ENCODE measurements around the gene CREB3L4.
A peak's percentile ranks its signal among the peaks of the same experiment; 100 is the strongest.

The CREB3L4 gene

GRCh38 chr1:153963850-153964331 lies 3.8 kb upstream of the CREB3L4 start (continued):
- no peak for TF ChIP-seq PRDM6 (tag by site-specific recombination; IDR thresholded peaks at IDR 0.05)
- TF ChIP-seq ZBTB48 (tag by site-specific recombination; IDR thresholded peaks at IDR 0.05) = peak; percentile 20; the same call in 1 of the 2 replicates
- TF ChIP-seq ZNF280D (tag by site-specific recombination; IDR thresholded peaks at IDR 0.05) = no peak
- no peak; the same call in 1 of the 2 replicates for TF ChIP-seq GLIS1 (tag by site-specific recombination; IDR thresholded peaks at IDR 0.05)
- no peak for TF ChIP-seq MYNN (tag by site-specific recombination; IDR thresholded peaks at IDR 0.05; ENCODE audit: borderline replicate concordance)
- 0 out of 2 replicates have a peak, but pooled peaks have one; percentile 53 for TF ChIP-seq ZNF660 (tag by site-specific recombination; IDR thresholded peaks at IDR 0.05)
- peak; percentile 40; the same call in 1 of the 2 replicates for TF ChIP-seq ZNF600 (tag by site-specific recombination; IDR thresholded peaks at IDR 0.05)
- TF ChIP-seq ZNF311 (tag by site-specific recombination; IDR thresholded peaks at IDR 0.05; ENCODE audit: borderline replicate concordance) = no peak
- no peak for TF ChIP-seq ZNF670 (tag by site-specific recombination; IDR thresholded peaks at IDR 0.05; ENCODE audit: low read depth)
- no peak for TF ChIP-seq KLF16 (tag by site-specific recombination; IDR thresholded peaks at IDR 0.05)
- TF ChIP-seq ZNF501 (tag by site-specific recombination; IDR thresholded peaks at IDR 0.05) = no peak
- TF ChIP-seq ZBTB17 (tag by site-specific recombination; IDR thresholded peaks at IDR 0.05) = peak; percentile 45
- no peak for TF ChIP-seq ZXDB (tag by site-specific recombination; IDR thresholded peaks at IDR 0.05)
- no peak for TF ChIP-seq SCRT2 (tag by site-specific recombination; IDR thresholded peaks at IDR 0.05)
- no peak; the same call in 1 of the 2 replicates for TF ChIP-seq ZFP69B (tag by site-specific recombination; IDR thresholded peaks at IDR 0.05)
- TF ChIP-seq ZFP37 (tag by site-specific recombination; IDR thresholded peaks at IDR 0.05) = no peak; the same call in 1 of the 2 replicates
- peak; percentile 78 for TF ChIP-seq IKZF3 (tag by site-specific recombination; IDR thresholded peaks at IDR 0.05)
- no peak for TF ChIP-seq ZNF548 (tag by site-specific recombination; IDR thresholded peaks at IDR 0.05)
- no peak for TF ChIP-seq ZNF19 (tag by site-specific recombination; IDR thresholded peaks at IDR 0.05; ENCODE audit: low read depth)
- TF ChIP-seq BCL11B (tag by site-specific recombination; IDR thresholded peaks at IDR 0.05; ENCODE audit: low read depth) = no peak
- no peak for TF ChIP-seq SCRT1 (tag by site-specific recombination; IDR thresholded peaks at IDR 0.05; ENCODE audit: borderline replicate concordance)
- no peak for TF ChIP-seq ZNF157 (tag by site-specific recombination; IDR thresholded peaks at IDR 0.05)
- TF ChIP-seq KLF7 (tag by site-specific recombination; IDR thresholded peaks at IDR 0.05; ENCODE audit: borderline replicate concordance) = no peak; the same call in 1 of the 2 replicates
- no peak for TF ChIP-seq ZNF785 (tag by site-specific recombination; IDR thresholded peaks at IDR 0.05)
- no peak for TF ChIP-seq GLI2 (tag by site-specific recombination; IDR thresholded peaks at IDR 0.05; ENCODE audit: borderline replicate concordance, low read depth)
- no peak for TF ChIP-seq WT1 (tag by site-specific recombination; IDR thresholded peaks at IDR 0.05)
- TF ChIP-seq ZNF18 (tag by site-specific recombination; IDR thresholded peaks at IDR 0.05) = no peak
- TF ChIP-seq ZNF335 (tag by site-specific recombination; conservative IDR thresholded peaks at IDR 0.05) = peak; percentile 64; the same call in 1 of the 2 replicates
- TF ChIP-seq ZNF837 (tag by site-specific recombination; IDR thresholded peaks at IDR 0.05) = no peak
- TF ChIP-seq SALL2 (tag by site-specific recombination; IDR thresholded peaks at IDR 0.05; ENCODE audit: borderline replicate concordance) = no peak
- TF ChIP-seq EGR2 (tag by site-specific recombination; IDR thresholded peaks at IDR 0.05; ENCODE audit: low read depth) = peak; percentile 87
- TF ChIP-seq ZFHX2 (tag by site-specific recombination; conservative IDR thresholded peaks at IDR 0.05) = peak; percentile 78
- TF ChIP-seq ZNF621 (tag by site-specific recombination; IDR thresholded peaks at IDR 0.05) = no peak
- TF ChIP-seq ZNF76 (tag by site-specific recombination; IDR thresholded peaks at IDR 0.05; ENCODE audit: borderline replicate concordance, low read depth) = no peak
- TF ChIP-seq ZNF16 (tag by site-specific recombination; IDR thresholded peaks at IDR 0.05; ENCODE audit: low read depth) = no peak

Data from HEK293 (cell line).